Activated CD4-positive, alpha-beta memory T cell treated with anti-CD3 and anti-CD28 coated beads for 36 hours (primary cell): ENCODE measurements around the gene PERCC1. TPM values are rescaled to one million over a fixed set of nuclear protein-coding genes. Genes with fewer than 3 reads are reported as not detected.
"Not testable (repeated sequence)": the region's sequence is repeated elsewhere in the genome, so short reads cannot be mapped to it uniquely, and the experiment has no call there.

Source experiments
- CTCF ChIA-PET: fragments of 350-600 bp; sonication (Branson Sonifier 250); formaldehyde crosslinking; loops from one replicate; lab custom pipeline; 2021; ENCODE audit warnings: antibody characterized with exemption, inconsistent platforms; lab: Charles Lee
- POLR2A ChIA-PET: fragments of 350-600 bp; sonication (Branson Sonifier 250); formaldehyde crosslinking; loops from one replicate; lab custom pipeline; 2021; ENCODE audit warnings: antibody characterized with exemption; lab: Charles Lee
- DNase-seq: peaks from one replicate; pipeline ENCODE4 v3.0.0-alpha.2; 2020
- H3K27ac Mint-ChIP-seq: one replicate; pipeline ENCODE4 v1.8.0; 2021; ENCODE audit warnings: mixed read lengths
- H3K27me3 Mint-ChIP-seq: one replicate; pipeline ENCODE4 v1.8.0; 2021; ENCODE audit warnings: mixed read lengths
- H3K36me3 Mint-ChIP-seq: one replicate; pipeline ENCODE4 v1.8.0; 2021; ENCODE audit warnings: mixed read lengths
- H3K4me1 Mint-ChIP-seq: one replicate; pipeline ENCODE4 v1.8.0; 2021; ENCODE audit warnings: low read depth, mixed read lengths
- H3K4me3 Mint-ChIP-seq: one replicate; pipeline ENCODE4 v1.8.0; 2021; ENCODE audit warnings: mild to moderate bottlenecking, mixed read lengths
- H3K9me3 Mint-ChIP-seq: one replicate; pipeline ENCODE4 v1.8.0; 2021; ENCODE audit warnings: mixed read lengths
- intact Hi-C: fragments of 100-400 bp; cut with micrococcal nuclease; formaldehyde crosslinking; loops from one replicate; pipeline ENCODE4 v1.15.1; 2023
- total RNA-seq, 2 experiments: library from RNA; stranded (reverse); gene quantifications; one replicate each; pipeline ENCODE4 v1.2.3, GENCODE V29; 2021

The PERCC1 gene
- total RNA-seq, 2 experiments from 2014 or later, result not detected

DNA sequence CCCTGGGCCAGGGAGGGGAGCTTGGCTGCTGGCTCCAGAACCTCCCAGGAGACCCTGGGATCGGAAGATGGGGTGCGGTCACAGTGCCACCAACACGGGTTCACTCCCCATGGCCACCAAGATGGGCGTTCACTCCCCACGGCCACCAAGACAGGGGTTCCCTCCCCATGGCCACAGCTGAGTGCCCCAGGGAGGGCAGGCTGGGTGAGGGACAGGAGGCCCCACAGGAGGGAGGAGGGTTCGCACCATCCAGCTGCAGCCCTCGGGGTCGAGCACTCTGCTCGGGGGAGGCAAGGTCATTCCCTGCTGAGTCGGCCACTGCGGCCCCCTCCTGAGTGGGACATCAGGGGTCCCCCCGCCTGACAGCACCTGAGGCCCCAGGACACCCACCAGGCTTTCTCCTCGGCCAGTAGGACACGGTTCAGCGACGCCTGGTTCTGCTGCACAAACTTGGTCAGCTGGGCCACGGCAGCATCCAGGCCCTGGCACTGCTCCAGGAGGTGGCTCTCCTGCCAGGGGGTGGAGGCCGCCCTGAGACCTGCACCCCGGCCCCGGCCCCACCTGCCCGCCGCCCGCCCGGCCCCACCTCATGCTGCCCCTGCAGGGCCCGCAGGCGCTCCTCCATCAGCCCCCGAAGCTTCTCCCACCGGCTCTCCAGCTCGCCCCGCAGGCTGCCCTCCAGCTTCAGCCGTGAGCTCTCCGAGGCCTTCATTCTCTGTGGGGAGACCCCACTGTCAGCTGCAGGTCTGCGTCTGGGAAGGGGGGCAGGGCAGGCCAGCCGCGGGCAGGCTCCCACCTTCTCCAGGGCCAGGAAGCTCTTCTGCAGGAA lies 7.6 kb downstream of the PERCC1 start:
- POLR2A ChIA-PET, result interaction anchor here (0.6 kb wide), 1 partner anchor 195 kb away, joined by 3 read pairs; no protein-coding TSS in a partner anchor

DNA sequence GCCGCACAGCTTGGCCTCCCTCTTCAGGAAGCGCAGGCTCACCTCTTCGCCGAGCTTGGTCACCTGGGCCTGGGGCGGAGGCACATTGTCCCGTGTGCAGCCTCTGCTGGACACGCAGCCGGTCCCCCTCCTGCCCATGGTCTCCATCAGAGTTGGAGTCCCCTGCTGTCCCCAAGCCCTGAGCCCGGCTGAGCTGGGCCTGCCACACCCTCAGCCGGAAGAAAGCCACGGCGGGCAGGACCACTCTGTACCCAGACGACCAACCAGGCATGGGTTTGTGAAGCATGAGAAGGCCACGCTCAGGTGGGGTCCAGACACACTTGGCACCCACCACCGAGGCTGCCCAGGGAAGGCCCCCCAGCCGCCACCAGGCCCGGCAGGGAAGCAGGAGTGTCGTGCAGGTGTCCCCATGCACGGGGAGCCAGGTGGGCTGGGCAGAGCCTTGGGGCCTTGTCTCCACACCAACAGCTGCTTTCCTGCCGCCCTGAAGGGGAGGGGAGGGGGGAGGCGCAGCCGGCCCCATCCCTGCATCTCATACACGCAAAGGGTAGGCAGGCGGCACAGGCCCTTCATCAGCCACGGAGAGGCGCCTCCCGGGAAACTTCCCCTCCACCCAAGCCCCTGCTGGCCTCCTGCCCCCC lies 8.3 kb downstream of the PERCC1 start:
- no peak overlapping the region for H3K27ac Mint-ChIP-seq
- H3K27me3 Mint-ChIP-seq, result no peaks in the 10 kb centered on the region
- H3K4me3 Mint-ChIP-seq, result no peak overlapping the region
- intact Hi-C loops, result no loop called here
- no peaks in the 10 kb centered on the region for H3K4me1 Mint-ChIP-seq
- no peak for DNase-seq
- CTCF ChIA-PET, result no interaction called here
- POLR2A ChIA-PET, result no interaction called here
- H3K36me3 Mint-ChIP-seq, result no peaks in the 10 kb centered on the region
- no peaks in the 10 kb centered on the region for H3K9me3 Mint-ChIP-seq

More for the DNA sequence above, 7.6 kb downstream of the PERCC1 start:
- H3K4me1 Mint-ChIP-seq, result no peaks in the 10 kb centered on the region
- no peaks in the 10 kb centered on the region for H3K9me3 Mint-ChIP-seq
- no peaks in the 10 kb centered on the region for H3K27me3 Mint-ChIP-seq
- H3K4me3 Mint-ChIP-seq, result no peak overlapping the region
- no peak for DNase-seq
- no peaks in the 10 kb centered on the region for H3K36me3 Mint-ChIP-seq
- H3K27ac Mint-ChIP-seq, result no peak overlapping the region
- intact Hi-C loops, result no loop called here
- CTCF ChIA-PET, result no interaction called here

DNA sequence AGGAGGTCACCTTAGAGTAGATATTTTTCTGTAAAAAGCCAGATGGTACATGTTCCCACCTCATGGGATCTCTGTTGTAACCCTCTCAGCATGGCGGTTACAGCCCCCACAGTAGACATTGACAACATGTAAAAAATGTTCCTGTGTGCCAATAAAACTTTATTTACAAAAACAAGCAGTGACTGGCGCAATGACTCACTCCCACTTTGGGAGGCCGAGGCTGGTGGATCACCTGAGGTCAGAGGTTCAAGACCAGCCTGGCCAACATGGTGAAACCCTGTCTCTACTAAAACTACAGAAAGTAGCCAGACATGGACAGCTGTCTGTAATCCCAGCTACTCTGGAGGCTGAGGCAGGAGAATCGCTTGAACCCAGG lies 8.8 kb downstream of the PERCC1 start:
- DNase-seq, intact Hi-C loops, CTCF ChIA-PET, H3K4me1 Mint-ChIP-seq, H3K4me3 Mint-ChIP-seq, POLR2A ChIA-PET, H3K27me3 Mint-ChIP-seq, H3K9me3 Mint-ChIP-seq, H3K27ac Mint-ChIP-seq, H3K36me3 Mint-ChIP-seq: not testable (repeated sequence)

DNA sequence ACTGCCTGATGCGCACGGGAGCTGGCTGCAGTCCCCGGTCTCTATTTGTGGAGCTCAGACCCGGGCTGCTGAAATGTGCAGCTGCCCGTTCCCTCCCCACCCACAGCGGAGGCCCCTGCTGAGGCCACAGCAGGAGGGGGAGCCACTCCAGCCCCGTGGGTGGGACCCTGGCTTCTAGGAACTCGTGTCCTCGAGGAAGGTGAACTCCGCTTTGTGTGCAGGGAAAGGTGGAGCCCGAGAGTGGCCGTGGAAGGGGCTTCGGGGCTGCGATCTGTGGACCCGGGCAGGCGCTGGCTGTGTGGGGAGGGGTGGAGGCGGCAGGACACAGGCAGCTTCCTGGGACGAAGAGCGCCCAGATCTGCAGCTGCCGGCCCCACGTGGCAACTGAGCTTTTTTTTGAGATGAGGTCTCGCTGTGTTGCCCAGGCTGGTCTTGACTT lies 10.5 kb downstream of the PERCC1 start:
- intact Hi-C loops, result no loop called here
- ChIA-PET POLR2A (no interaction called here), CTCF (interaction anchor here (0.9 kb wide), 1 partner anchor 76 kb away, joined by 4 read pairs; no protein-coding TSS in a partner anchor)

DNA sequence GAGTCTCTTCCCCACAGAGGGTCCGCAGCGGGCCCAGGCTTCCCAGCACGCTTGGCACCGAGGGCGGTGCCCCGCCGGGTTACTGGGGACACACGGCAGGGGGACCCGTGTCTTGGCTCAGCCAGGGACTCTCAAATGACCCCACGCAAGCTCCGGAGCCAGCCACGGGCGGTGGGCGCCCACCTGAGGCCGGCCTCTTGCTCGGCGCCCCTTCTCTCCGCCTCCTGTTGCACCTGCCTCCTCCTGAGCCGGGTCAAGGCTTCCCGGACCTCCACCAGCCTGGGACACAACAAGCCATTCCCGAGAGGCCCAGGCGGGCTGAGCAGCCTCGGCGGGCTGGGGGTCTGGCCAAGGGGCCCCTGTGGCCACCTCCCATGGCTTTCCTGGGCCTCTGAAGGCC lies 11.8 kb downstream of the PERCC1 start:
- H3K27ac Mint-ChIP-seq, result no peak overlapping the region
- H3K4me3 Mint-ChIP-seq, result no peak overlapping the region
- H3K4me1 Mint-ChIP-seq, result no peaks in the 10 kb centered on the region
- ChIA-PET CTCF (no interaction called here), POLR2A (no interaction called here)
- H3K9me3 Mint-ChIP-seq, result no peaks in the 10 kb centered on the region
- no peak for DNase-seq
- H3K36me3 Mint-ChIP-seq, result no peaks in the 10 kb centered on the region
- no peaks in the 10 kb centered on the region for H3K27me3 Mint-ChIP-seq
- intact Hi-C loops, result no loop called here

More for the DNA sequence above, 10.5 kb downstream of the PERCC1 start:
- no peak overlapping the region for H3K4me3 Mint-ChIP-seq
- H3K4me1 Mint-ChIP-seq, result no peaks in the 10 kb centered on the region
- no peaks in the 10 kb centered on the region for H3K9me3 Mint-ChIP-seq
- no peak for DNase-seq
- no peaks in the 10 kb centered on the region for H3K27me3 Mint-ChIP-seq
- H3K36me3 Mint-ChIP-seq, result no peaks in the 10 kb centered on the region
- H3K27ac Mint-ChIP-seq, result no peak overlapping the region

DNA sequence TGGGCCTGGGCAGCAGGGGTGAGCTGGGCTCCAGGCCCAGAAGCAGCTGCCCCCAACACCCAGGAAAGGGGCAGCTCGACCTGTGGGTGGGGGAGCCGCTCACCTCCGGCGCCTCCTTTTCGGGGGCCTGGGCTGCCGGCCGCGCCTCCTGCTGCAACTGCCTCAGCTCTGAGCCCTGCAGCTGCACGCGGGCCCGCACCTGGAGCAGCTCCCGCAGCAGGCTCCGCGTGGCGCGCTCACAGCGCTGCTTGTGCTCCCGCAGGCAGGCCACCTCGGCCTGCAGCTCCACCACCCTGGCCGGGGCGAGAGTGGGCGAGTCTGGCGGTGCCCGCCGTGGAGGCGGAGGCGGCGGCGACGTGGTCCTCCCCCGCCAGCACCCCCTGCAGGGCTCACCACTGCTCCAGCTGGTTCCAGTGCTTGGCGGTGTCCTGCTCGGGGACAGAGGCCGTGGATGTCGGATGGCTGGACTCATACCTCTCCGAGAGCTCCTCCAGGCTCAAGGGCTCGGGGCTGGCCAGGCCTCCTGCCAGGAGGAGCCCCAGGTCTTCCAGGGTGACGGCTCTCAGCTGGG lies 12.6 kb downstream of the PERCC1 start:
- ChIA-PET CTCF (no interaction called here), POLR2A (no interaction called here)
- H3K27ac Mint-ChIP-seq, result no peak overlapping the region
- H3K9me3 Mint-ChIP-seq, result no peaks in the 10 kb centered on the region
- H3K4me3 Mint-ChIP-seq, result no peak overlapping the region
- no peaks in the 10 kb centered on the region for H3K4me1 Mint-ChIP-seq
- H3K36me3 Mint-ChIP-seq, result no peaks in the 10 kb centered on the region
- H3K27me3 Mint-ChIP-seq, result no peaks in the 10 kb centered on the region
- no peak for DNase-seq
- intact Hi-C loops, result no loop called here

DNA sequence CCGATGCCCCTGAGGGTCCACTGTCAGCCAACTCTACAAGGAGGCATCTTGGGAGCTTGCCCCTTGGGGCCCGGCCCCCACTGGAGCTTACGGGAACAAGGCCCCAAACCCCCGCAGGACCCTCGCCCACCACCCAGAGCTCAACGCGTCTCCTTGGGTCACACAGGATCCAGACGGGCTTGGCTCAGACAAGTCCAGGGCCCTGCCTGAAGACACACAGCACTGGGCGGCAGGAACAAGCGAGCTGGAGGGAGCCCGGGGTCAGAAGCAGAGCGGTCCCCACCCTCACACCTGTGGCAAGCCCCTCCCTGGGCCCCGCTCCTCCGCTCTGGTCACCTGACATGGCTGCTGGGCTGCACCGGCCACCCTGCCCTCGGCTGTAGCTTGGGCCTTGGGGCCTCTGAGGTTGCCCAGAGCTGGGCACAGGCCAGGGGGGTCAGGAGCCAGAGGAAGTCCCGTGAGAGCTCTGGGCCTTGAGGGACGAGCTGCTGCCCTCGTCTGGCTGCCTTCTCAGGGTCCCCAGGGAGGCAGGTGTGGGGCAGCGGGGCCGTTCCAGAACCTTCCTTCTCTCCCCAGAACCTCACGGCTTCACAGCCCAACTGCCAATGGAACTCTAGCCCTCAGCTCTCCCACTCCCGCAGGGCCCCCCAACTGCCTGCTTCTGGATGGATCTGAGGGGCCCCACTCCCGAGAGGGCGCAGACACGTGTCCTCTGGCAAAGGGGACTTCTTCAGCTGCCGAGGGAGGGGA lies 13.3 kb downstream of the PERCC1 start, which contains the start of gene CCDC154:
CCDC154 (minus strand) TSS at position 577 of the 750 bp plus-strand sequence; CDS start at position 343, 234 bp downstream.
- Mint-ChIP-seq H3K36me3 (no peaks in the 10 kb centered on the region), H3K4me1 (no peaks in the 10 kb centered on the region)
- POLR2A ChIA-PET, result no interaction called here

DNA sequence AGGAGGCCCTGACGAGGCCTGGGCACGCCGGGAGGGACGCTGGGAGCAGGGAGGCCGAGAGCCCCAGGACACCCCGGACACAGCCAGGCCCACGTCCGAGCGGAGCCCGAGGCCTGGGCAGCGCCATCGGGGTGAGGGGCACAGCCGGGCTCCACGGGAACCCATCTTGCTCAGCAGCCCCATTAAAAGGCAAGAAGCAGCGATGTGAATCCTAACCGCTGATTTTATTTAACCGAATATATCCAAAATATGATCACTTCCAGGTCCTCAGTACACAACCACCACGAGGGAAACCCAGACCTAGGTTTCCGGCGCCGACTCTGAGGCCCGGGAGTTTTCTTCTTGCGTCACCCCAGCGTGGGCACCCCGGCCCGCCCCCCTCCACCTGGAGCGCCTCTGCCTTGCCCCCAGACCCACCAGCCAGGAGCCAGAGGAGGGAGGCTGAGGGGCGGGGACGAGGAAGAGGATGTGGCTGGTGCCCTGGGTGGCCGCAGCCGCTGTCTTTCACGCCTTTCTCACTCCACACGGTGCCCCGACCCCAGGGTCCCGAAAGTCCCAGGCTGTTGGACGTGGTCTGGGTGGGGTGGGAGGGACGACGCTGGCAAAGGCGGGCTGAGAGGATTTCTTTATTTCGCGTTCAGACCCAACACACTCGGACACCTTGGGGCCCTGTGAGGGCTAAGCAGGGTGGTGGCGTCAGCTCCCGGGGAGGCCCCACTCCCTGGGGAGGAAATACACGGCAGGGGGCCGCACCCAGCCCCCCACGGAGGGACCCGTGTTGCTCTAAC lies 14.0 kb downstream of the PERCC1 start:
- POLR2A ChIA-PET, result no interaction called here
- intact Hi-C loops, result no loop called here
- Mint-ChIP-seq H3K27ac (no peak overlapping the region), H3K27me3 (no peaks in the 10 kb centered on the region), H3K36me3 (no peaks in the 10 kb centered on the region), H3K4me3 (no peak overlapping the region), H3K9me3 (no peaks in the 10 kb centered on the region), H3K4me1 (no peaks in the 10 kb centered on the region)
- no peak for DNase-seq
- CTCF ChIA-PET, result no interaction called here

More for the DNA sequence above, 13.3 kb downstream of the PERCC1 start, which contains the start of gene CCDC154:
- H3K4me3 Mint-ChIP-seq, result no peak within 1 kb of the TSS
- no peak within 1 kb of the TSS for H3K27ac Mint-ChIP-seq
- H3K9me3 Mint-ChIP-seq, result no peaks in the 10 kb centered on the region
- DNase-seq, result no peak
- H3K27me3 Mint-ChIP-seq, result no peaks in the 10 kb centered on the region
- intact Hi-C loops, result no loop called here
- CTCF ChIA-PET, result no interaction called here

DNA sequence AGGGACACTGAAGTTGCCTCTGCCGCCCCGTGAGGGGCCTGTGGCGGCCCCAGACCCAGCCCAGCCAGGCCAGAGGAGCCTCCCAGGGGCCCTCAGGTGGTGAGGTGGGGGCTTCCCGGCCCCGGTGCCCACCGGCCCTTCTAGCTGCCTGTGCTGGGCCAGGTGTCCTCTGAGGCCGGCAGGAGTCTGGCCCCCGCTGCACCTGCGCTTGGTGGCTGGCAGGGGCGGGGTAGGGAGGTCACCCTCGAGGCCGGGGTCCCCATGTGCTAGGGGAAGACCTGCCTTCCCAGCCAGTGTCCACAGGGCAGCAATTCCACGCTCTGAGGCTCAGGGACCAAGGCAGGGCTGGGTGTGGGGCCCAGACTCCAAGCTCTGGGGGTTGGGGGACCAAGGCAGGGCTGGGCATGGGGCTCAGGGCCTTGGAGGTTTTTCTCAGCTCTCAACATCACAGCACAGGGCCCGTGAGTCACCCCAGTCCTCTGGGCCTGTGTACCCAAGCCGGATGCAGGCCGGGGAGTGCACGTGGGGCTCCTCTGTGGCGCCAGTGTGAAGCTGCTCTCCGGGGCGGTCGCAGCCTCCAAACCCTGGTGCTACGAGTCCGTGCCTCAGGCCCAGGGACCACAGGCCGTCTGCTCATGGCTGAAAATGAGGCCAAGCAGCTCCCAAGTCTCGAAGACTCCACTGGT lies 14.8 kb downstream of the PERCC1 start:
- CTCF ChIA-PET, result no interaction called here
- no peaks in the 10 kb centered on the region for H3K36me3 Mint-ChIP-seq
- no peaks in the 10 kb centered on the region for H3K4me1 Mint-ChIP-seq
- no peak for DNase-seq
- no peaks in the 10 kb centered on the region for H3K27me3 Mint-ChIP-seq
- POLR2A ChIA-PET, result no interaction called here
- H3K9me3 Mint-ChIP-seq, result no peaks in the 10 kb centered on the region
- no peak overlapping the region for H3K27ac Mint-ChIP-seq
- H3K4me3 Mint-ChIP-seq, result no peak overlapping the region
- intact Hi-C loops, result no loop called here

DNA sequence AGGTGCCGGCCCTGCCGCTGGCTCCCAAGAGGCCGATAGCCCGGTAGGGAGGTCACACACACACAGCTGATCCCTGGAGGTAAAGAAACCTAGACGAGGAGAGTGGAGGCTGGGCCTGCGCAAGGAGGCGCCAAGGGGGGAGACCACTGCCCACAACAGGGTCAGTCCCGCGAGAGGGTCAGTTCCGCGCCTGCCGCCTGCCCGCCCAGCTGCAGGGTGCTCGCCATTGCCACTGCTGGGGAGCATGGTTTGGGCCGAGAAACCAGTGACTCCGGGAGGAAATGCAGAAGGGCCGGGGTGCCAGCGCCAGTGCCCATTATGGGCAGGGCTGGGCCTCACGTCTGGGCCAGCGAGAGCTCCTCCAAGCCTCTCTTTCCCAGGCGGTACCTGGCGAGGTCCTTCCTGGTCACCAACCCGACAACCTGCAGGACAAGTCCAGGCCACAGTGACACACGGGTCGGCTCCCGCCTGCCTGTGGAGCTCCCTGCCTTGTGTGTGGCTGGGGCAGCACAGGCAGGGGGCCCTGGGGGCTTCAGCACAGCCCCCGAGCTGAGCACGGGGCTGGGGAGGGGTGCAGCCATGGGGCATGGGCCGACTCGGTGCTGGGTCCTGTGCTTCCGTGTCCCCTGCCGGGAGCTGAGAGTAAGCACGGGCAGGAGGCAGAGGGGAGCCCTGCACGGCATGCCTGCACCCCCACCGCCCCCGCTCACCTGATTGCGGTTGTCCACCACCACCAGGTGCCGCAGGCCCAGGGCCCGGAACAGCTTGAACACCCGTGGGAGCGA lies 15.6 kb downstream of the PERCC1 start:
- peaks cover 2% of the 10 kb centered on the region for H3K36me3 Mint-ChIP-seq
- H3K27me3 Mint-ChIP-seq, result no peaks in the 10 kb centered on the region
- intact Hi-C loops, result no loop called here
- H3K27ac Mint-ChIP-seq, result no peak overlapping the region
- no peak overlapping the region for H3K4me3 Mint-ChIP-seq
- ChIA-PET CTCF (no interaction called here), POLR2A (no interaction called here)
- no peak for DNase-seq
- no peaks in the 10 kb centered on the region for H3K9me3 Mint-ChIP-seq
- H3K4me1 Mint-ChIP-seq, result no peaks in the 10 kb centered on the region
